Astrocyte (in vitro differentiated cells and primary cell): Measurements from ENCODE around the gene OBSL1.

Source experiments
- EZH2 ChIP-seq: IDR thresholded peaks from 2 replicates; pipeline ENCODE4 v1.6.1; 2012; ENCODE audit warnings: mild to moderate bottlenecking, low read length, inconsistent platforms; ENCODE audit not compliant: insufficient read depth
- TF ChIP-seq, protein P1 (sequence below): IDR thresholded peaks from 2 replicates; pipeline ENCODE4 v1.5.1; 2011; ENCODE audit warnings: low read depth, mild to moderate bottlenecking, inconsistent platforms, low read length, moderate library complexity; ENCODE audit not compliant: insufficient read depth

DNA sequence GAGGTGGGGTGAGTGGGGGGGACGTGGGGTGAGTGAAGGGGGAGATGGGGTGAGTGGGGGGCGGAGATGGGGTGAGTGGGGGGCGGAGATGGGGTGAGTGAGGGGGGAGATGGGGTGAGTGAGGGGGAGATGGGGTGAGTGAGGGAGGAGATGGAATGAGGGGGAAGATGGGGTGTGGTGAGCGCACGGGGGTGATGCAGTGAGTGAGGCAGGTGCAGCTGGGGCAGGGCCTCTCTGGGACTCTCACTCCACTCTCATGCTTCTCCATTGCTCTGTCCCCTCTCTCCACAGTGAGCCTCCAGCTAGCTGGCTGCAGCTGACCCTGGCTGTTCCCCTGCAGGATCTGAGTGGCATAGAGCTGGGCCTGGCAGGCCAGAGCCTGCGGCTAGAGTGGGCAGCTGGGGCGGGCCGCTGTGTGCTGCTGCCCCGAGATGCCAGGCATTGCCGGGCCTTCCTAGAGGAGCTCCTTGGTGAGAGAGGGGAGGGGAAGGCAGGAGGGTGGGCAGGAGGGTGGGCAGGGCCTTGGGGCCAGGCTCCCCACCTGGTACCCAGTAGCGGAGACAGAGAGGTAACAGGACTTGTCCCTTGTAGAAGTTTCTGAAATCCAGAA, 42.2 kb upstream of the OBSL1 start:
- TF ChIP-seq, protein P1, sequence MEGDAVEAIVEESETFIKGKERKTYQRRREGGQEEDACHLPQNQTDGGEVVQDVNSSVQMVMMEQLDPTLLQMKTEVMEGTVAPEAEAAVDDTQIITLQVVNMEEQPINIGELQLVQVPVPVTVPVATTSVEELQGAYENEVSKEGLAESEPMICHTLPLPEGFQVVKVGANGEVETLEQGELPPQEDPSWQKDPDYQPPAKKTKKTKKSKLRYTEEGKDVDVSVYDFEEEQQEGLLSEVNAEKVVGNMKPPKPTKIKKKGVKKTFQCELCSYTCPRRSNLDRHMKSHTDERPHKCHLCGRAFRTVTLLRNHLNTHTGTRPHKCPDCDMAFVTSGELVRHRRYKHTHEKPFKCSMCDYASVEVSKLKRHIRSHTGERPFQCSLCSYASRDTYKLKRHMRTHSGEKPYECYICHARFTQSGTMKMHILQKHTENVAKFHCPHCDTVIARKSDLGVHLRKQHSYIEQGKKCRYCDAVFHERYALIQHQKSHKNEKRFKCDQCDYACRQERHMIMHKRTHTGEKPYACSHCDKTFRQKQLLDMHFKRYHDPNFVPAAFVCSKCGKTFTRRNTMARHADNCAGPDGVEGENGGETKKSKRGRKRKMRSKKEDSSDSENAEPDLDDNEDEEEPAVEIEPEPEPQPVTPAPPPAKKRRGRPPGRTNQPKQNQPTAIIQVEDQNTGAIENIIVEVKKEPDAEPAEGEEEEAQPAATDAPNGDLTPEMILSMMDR = no peak
- TF ChIP-seq EZH2 = no peak
